Midbrain (tissue), 1 donor: ENCODE measurements around the gene PCDHA1.
"Not testable (repeated sequence)": the region's sequence is repeated elsewhere in the genome, so short reads cannot be mapped to it uniquely, and the experiment has no call there.

Source experiments
- DNase-seq: peaks from one replicate; lab custom pipeline; 2025; lab: John Stamatoyannopoulos, UW

The PCDHA1 gene

GRCh38 chr5:140849831-140850634, 64.1 kb downstream of the PCDHA1 start:
- not testable (repeated sequence) for DNase-seq

DNA sequence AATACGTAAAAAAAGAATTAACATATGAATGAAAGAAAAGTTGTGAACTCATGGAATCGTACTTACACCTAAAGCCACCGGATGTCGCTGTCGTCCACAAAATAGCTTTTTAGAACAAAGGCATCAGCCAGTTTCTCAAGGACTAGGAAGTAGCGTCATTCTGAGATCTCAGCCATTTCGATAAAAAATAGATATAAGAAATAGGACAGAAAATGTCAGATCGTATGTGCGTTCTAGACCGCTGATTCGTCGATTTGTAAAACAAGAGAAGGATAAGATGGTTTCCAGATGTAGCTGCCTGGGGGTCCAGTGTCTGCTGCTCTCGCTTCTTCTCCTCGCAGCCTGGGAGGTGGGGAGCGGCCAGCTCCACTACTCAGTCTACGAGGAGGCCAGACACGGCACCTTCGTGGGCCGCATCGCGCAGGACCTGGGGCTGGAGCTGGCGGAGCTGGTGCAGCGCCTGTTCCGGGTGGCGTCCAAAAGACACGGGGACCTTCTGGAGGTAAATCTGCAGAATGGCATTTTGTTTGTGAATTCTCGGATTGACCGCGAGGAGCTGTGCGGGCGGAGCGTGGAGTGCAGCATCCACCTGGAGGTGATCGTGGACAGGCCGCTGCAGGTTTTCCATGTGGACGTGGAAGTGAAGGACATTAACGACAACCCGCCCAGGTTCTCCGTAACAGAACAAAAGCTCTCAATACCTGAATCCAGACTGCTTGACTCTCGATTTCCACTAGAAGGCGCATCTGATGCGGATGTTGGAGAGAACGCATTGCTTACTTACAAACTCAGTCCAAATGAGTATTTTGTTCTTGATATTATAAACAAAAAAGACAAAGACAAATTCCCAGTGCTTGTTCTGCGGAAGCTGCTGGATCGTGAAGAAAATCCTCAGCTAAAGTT, 70.1 kb downstream of the PCDHA1 start, which contains the start of gene PCDHA10:
TSS of gene PCDHA10 (plus strand) at position 126 of the 903 bp plus-strand sequence. CDS start at position 278, 152 bp downstream.
- peak; percentile 63 for DNase-seq

GRCh38 chr5:140857177-140857986, 71.4 kb downstream of the PCDHA1 start:
- DNase-seq: no peak

DNA sequence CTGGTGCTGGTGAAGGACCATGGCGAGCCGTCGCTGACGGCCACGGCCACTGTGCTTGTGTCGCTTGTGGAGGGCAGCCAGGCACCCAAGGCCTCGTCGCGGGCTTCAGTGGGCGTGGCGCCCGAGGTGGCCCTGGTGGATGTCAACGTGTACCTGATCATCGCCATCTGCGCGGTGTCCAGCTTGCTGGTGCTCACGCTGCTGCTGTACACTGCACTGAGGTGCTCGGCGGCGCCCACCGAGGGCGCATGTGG, 72.0 kb downstream of the PCDHA1 start:
- DNase-seq: no peak

DNA sequence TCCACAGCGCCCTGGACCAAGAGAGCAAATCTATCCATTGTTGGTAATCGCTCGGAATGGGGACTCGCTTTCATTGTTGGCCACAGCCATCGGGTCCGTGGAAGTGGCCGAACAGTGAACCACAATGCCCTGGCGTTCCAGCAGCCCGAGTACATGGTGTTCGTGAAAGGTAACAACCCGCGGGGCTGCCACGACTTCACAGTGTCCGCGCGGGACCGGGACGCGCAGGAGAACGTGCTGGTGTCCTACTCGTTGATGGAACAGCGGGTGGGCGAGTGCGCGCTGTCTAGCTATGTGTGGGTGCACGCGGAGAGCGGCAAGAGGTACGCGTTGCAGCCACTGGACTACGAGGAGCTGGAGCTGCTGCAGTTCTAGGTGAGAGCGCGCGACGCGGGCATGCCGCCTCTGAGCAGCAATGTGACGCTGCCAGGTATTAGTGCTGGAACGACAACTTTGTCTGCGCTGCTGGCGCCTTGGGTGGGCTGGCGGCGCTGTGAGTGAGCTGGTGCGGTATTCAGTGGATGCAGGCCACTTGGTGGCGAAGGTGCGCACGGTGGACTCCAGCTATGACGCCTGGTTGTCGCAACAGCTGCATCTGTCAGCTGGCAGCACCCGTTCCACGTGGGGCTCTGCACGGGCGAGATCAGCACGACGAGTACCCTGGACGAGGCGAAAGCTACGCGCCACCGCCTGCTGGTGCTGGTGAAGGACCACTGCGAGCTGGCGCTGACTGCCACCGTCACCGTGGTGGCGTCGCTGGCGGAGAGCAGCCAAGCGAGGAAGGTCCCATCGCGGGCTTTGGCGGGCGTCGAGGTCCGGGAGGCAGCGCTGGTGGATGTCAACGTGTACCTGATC, 76.7 kb downstream of the PCDHA1 start:
- no peak for DNase-seq

DNA sequence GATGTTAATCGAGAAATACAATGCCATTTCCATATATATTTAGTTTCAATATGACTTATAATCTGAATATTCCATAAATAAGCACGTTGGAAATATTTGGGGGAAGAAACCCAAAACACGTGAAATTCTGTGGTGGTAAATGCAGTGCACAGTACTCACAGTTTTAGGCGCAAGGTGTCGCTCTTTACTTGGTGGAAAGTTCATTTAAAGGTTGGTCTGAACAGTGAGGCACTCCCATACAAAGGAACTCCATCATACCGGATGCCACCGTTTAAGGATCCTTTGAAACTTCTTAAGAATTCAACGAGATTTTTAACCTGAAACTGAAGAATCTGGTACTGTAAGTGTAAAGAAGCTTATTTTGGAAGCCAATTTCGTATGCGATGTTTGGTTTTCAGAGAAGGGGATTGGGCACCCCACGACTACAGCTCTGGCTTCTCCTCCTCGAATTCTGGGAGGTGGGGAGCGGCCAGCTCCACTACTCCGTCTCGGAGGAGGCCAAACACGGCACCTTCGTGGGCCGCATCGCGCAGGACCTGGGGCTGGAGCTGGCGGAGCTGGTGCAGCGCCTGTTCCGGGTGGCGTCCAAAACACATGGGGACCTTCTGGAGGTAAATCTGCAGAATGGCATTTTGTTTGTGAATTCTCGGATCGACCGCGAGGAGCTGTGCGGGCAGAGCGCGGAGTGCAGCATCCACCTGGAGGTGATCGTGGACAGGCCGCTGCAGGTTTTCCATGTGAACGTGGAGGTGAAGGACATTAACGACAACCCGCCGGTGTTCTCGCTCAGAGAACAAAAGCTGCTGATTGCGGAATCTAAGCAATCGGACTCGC, 83.0 kb downstream of the PCDHA1 start, which contains the start of gene PCDHA11:
TSS of gene PCDHA11 (plus strand) at position 237 of the 834 bp plus-strand sequence. CDS start at position 384, 147 bp downstream.
- no peak for DNase-seq

DNA sequence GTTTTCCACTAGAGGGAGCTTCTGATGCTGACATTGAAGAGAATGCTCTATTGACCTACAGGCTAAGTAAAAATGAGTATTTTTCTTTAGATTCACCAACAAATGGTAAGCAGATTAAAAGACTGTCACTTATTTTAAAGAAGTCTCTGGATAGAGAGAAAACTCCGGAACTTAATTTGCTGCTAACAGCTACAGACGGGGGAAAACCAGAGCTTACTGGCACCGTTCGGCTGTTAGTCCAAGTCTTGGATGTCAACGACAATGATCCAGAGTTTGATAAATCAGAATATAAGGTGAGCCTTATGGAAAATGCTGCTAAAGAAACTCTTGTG, 83.6 kb downstream of the PCDHA1 start:
- DNase-seq: no peak

DNA sequence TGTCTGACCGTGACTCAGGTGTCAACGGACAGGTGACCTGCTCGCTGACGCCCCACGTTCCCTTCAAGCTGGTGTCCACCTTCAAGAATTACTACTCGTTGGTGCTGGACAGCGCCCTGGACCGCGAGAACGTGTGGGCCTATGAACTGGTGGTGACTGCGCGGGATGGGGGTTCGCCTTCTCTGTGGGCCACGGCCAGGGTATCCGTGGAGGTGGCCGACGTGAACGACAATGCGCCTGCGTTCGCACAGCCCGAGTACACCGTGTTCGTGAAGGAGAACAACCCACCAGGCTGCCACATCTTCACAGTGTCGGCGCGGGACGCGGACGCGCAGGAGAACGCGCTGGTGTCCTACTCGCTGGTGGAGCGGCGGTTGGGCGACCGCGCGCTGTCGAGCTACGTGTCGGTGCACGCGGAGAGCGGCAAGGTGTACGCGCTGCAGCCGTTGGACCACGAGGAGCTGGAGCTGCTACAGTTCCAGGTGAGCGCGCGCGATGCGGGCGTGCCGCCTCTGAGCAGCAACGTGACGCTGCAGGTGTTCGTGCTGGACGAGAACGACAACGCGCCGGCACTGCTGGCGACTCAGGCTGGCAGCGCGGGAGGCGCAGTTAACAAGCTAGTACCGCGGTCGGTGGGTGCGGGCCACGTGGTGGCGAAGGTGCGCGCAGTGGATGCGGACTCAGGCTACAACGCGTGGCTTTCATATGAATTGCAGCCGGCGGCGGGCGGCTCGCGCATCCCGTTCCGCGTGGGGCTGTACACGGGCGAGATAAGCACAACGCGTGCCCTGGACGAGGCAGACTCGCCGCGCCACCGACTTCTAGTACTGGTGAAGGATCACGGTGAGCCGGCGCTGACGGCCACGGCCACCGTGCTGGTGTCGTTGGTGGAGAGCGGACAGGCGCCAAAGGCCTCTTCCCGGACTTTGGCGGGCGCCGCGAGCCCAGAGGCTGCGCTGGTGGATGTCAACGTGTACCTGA, 84.6 kb downstream of the PCDHA1 start:
- no peak for DNase-seq

DNA sequence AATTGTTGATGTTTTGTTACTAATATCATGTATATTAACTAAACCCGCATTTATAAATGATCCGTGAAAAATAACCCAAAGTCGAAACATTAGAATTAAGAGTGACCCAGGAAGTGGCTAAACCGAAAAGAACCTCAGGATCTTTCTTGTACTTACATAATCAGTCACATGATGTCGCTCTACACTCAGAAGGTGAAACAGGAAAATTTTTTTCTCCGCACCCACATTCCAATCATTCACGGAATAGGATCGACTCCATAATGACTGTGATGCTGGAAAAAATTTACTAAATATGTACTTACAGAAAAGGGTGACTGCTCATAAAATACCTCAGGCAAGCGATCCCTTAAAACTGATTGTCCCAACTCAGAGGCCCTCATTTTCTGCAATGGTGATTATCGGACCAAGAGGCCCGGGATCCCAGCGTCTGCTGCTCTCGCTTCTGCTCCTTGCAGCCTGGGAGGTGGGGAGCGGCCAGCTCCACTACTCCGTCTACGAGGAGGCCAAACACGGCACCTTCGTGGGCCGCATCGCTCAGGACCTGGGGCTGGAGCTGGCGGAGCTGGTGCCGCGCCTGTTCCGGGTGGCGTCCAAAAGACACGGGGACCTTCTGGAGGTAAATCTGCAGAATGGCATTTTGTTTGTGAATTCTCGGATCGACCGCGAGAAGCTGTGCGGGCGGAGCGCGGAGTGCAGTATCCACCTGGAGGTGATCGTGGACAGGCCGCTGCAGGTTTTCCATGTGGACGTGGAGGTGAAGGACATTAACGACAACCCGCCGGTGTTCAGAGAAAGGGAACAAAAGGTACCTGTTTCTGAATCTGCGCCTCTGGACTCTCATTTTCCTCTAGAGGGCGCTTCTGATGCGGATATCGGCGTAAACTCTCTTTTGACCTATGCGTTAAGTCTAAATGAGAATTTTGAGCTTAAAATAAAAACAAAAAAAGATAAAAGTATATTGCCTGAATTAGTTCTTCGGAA, 89.4 kb downstream of the PCDHA1 start, which contains the start of gene PCDHA12:
TSS of gene PCDHA12 (plus strand) at position 224 of the 981 bp plus-strand sequence. CDS start at position 389, 165 bp downstream.
- peak; percentile 3 for DNase-seq

- not testable (repeated sequence) for DNase-seq
These were observed 90.8 kb downstream of the PCDHA1 start for GRCh38 chr5:140876541-140877261.

- DNase-seq: no peak
These were observed 91.3 kb downstream of the PCDHA1 start for GRCh38 chr5:140877262-140877581.

- peak; percentile 31 for DNase-seq
These were observed 96.1 kb downstream of the PCDHA1 start, which contains the start of gene PCDHA13 for GRCh38 chr5:140881889-140882590. PCDHA13 (plus strand) TSS chr5:140882124; CDS start chr5:140882269, 145 bp downstream.

GRCh38 chr5:140882591-140882899, 96.6 kb downstream of the PCDHA1 start:
- peak; percentile 11 for DNase-seq

DNA sequence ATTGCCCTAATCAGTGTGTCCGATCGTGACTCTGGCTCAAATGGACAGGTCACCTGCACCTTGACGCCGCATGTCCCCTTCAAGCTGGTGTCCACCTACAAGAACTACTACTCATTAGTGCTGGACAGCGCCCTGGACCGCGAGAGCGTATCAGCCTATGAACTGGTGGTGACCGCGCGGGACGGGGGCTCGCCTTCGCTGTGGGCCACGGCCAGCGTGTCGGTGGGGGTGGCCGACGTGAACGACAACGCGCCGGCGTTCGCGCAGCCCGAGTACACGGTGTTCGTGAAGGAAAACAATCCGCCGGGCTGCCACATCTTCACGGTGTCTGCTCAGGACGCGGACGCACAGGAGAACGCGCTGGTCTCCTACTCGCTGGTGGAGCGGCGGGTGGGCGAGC, 97.4 kb downstream of the PCDHA1 start:
- DNase-seq: no peak

GRCh38 chr5:140883927-140884697, 98.2 kb downstream of the PCDHA1 start:
- DNase-seq: no peak

DNA sequence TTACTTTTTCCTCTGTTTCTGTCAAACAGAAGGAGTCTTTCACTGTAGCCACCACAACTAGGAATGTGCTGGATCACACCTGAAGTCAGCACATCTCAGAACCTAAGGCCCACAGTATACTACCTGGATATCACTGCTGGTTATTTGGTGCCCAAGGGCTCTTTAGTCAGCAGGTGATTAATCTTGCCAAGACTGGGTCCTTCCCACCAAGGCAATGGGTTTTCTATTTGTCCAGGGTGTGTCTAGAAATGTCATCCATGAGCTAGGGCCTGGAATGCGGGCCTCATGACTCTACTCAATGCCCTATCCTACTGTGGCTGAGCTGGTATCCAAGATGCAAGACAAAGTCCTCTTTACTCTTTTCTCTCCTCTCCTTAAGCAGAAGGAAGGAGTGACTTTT, 130.4 kb downstream of the PCDHA1 start:
- DNase-seq: no peak
